Measurements from ENCODE around the gene TACR1.

- TF ChIP-seq CTCF (IDR thresholded peaks at IDR 0.05): no peak
- no peak for TF ChIP-seq EZH2 (IDR thresholded peaks at IDR 0.05; ENCODE audit: borderline replicate concordance, insufficient read depth, low read depth, low read length, poor library complexity, severe bottlenecking)
Measured at GRCh38 chr2:75087736-75088135, 111.6 kb downstream of the TACR1 start.

Measured in B cell (primary cell).